K562 (cell line): ENCODE data around the gene PDGFA. TPM values are rescaled to one million over a fixed set of nuclear protein-coding genes. Genes with fewer than 3 reads are reported as not detected.
A peak's percentile ranks its signal among the peaks of the same experiment; 100 is the strongest.

Experiments used
- BHLHE40 ChIP-seq: IDR thresholded peaks from 2 replicates; pipeline ENCODE4 v1.6.1; 2011; ENCODE audit warnings: low read length, improper control_type of control experiment
- CHD4 ChIP-seq: fragments of 200-600 bp; sonication (generic); IDR thresholded peaks from 3 replicates; pipeline ENCODE4 v1.6.1; 2012; ENCODE audit warnings: low read depth, mild to moderate bottlenecking, mixed read lengths, low read length, inconsistent platforms; ENCODE audit not compliant: insufficient read depth, insufficient replicate concordance, poor library complexity, severe bottlenecking
- GATAD2A ChIP-seq: fragments of 450-650 bp; IDR thresholded peaks from 2 replicates; pipeline ENCODE4 v1.6.1; 2017
- MCM7 ChIP-seq, 2 experiments: fragments of 450-650 bp; IDR thresholded peaks; 2 replicates each; pipeline ENCODE4 v1.6.1; 2016 to 2018
- MTA1 ChIP-seq: fragments of 450-650 bp; IDR thresholded peaks from 2 replicates; pipeline ENCODE4 v1.6.1; 2017; ENCODE audit warnings: borderline replicate concordance
- PTRF ChIP-seq: fragments of 450-650 bp; IDR thresholded peaks from 2 replicates; pipeline ENCODE4 v1.6.1; 2016; ENCODE audit warnings: mild to moderate bottlenecking, missing genetic modification characterization, missing compliant biosample characterization
- RBM15 ChIP-seq: fragments of 200-400 bp; formaldehyde crosslinking; IDR thresholded peaks from 2 replicates; pipeline ENCODE4 v1.6.1; 2018; ENCODE audit warnings: mild to moderate bottlenecking, low read length, moderate library complexity; ENCODE audit not compliant: insufficient read depth
- TSC22D4 ChIP-seq: fragments of 450-650 bp; IDR thresholded peaks from 2 replicates; pipeline ENCODE4 v1.6.1; 2016; ENCODE audit warnings: missing genetic modification characterization, missing biosample characterization, control low read depth
- YY1 ChIP-seq, 3 experiments: IDR thresholded peaks; 2 replicates each; pipeline ENCODE4 v1.6.1; 2011; ENCODE audit warnings: low read length in 2 of 3, mild to moderate bottlenecking in 2 of 3, moderate library complexity in 2 of 3, borderline replicate concordance in 1 of 3, control low read depth in 1 of 3, low read depth in 1 of 3; ENCODE audit not compliant: insufficient read depth in 3 of 3, insufficient replicate concordance in 2 of 3, control insufficient read depth in 1 of 3, insufficient read length in 1 of 3; ENCODE audit errors: extremely low read depth in 1 of 3
- ZC3H8 ChIP-seq: fragments of 450-650 bp; IDR thresholded peaks from 2 replicates; pipeline ENCODE4 v1.6.1; 2017
- ZNF121 ChIP-seq: sonication (generic); formaldehyde crosslinking; conservative IDR thresholded peaks from 2 replicates; pipeline ENCODE4 v1.8.0; 2022; ENCODE audit warnings: missing genetic modification reagents
- ZNF24 ChIP-seq: fragments of 450-650 bp; IDR thresholded peaks from 2 replicates; pipeline ENCODE4 v1.6.1; 2016
- ZNF589 ChIP-seq: fragments of 200-800 bp; sonication (Bioruptor generic); IDR thresholded peaks from 2 replicates; pipeline ENCODE4 v1.6.1; 2016; ENCODE audit warnings: low read depth, missing genetic modification characterization, missing compliant biosample characterization
- ZNF707 ChIP-seq: fragments of 250-450 bp; sonication (Bioruptor Pico); conservative IDR thresholded peaks from 2 replicates; pipeline ENCODE4 v1.8.0; 2022; ENCODE audit warnings: inconsistent platforms, mild to moderate bottlenecking, moderate library complexity
- ZZZ3 ChIP-seq: fragments of 450-650 bp; IDR thresholded peaks from 2 replicates; pipeline ENCODE4 v1.6.1; 2016; ENCODE audit warnings: antibody characterized with exemption, mild to moderate bottlenecking, moderate library complexity
- polyA plus RNA-seq, 8 experiments: library from polyadenylated mRNA; depleted of rRNA in 4 of 8; stranded (reverse) in 5 of 8; unstranded in 3 of 8; fragments of >200 nt; fragmentation: Nextera tagmentation in 2 of 8; fragmentation: Illumina TruSeq in 1 of 8; extraction: Ambion mirVana in 2 of 8; extraction: Trizol in 1 of 8; gene quantifications; 2 replicates each; pipeline versions ENCODE4 v1.2.1 to v1.2.3, GENCODE V29; 2011 to 2014; ENCODE audit warnings: inconsistent platforms in 1 of 8, missing spikeins in 1 of 8
- total RNA-seq, 7 experiments: library from RNA; depleted of rRNA in 6 of 7; stranded (reverse); fragments of >200 nt in 6 of 7; fragmentation: Illumina TruSeq in 2 of 7; extraction: Trizol in 2 of 7; gene quantifications; 2 replicates each; pipeline versions ENCODE4 v1.2.1 to v1.2.3, GENCODE V29; 2011 to 2021; ENCODE audit warnings: low replicate concordance in 1 of 7
- TF ChIP-seq, protein P1 (sequence below): sonication (generic); formaldehyde crosslinking; IDR thresholded peaks from 2 replicates; pipeline ENCODE4 v1.8.1; 2022; ENCODE audit warnings: missing genetic modification reagents
- TF ChIP-seq, protein P2 (sequence below): conservative IDR thresholded peaks from 2 replicates; pipeline ENCODE4 v1.6.1; 2011; ENCODE audit warnings: low read depth, mild to moderate bottlenecking, low read length; ENCODE audit not compliant: control insufficient read depth
- TF ChIP-seq, protein P3 (sequence below), 2 experiments: fragments of 450-650 bp in 1 of 2; sonication (generic) in 1 of 2; formaldehyde crosslinking; conservative IDR thresholded peaks; 2 replicates each; pipeline versions ENCODE4 v1.4.0 to v1.8.1; 2020 to 2022; ENCODE audit warnings: mild to moderate bottlenecking in 1 of 2, missing genetic modification reagents in 1 of 2
- TF ChIP-seq, protein P4 (sequence below): fragments of 200-800 bp; sonication (Bioruptor generic); IDR thresholded peaks from 2 replicates; pipeline ENCODE4 v1.6.1; 2016; ENCODE audit warnings: missing genetic modification characterization, missing compliant biosample characterization

PDGFA gene
- total and polyA plus RNA-seq, 9 of the 15 experiments (the other 6 are each of a cell fraction or from before 2014, with no cell fraction given): 2.5 to 10.2 (median 4.6) TPM

DNA sequence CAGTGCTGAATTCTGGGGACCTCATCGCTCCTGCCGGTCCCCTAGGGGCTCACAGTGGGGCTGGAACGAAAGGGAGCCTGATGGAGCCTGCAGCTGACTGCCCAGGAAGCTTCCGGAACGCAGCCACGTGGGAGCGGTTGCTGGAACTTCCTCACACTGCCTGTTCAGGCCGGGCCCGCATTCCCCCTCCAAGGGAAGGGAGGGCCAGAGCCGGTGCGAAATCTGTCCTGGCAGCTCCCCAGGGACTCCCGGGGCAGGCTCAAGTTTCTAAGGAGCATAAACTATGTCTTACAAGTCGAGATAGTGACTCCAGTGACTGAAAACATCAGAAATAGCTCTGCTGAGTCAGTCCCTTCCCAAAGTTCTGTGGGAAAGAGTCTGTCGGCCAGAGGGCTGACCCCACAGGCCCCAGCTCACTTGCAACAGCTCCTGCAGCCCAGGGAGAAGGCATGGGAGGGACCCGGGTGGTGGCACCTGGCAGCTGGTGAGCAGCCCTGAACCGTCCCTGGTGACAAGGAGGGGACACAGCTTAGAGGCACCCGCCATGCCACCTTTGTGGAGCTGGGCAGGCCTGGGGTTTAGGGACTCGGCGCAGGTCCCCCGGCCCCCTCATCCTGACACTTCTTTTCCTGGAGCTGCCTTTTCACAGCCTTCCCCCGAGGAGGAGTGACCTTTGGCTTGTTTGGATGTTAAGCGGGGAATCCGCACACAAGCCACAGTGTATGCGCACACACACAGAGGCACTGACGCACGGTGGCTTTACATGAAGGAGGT lies 47.6 kb downstream of the PDGFA start (continued):
- TF ChIP-seq, protein P1, sequence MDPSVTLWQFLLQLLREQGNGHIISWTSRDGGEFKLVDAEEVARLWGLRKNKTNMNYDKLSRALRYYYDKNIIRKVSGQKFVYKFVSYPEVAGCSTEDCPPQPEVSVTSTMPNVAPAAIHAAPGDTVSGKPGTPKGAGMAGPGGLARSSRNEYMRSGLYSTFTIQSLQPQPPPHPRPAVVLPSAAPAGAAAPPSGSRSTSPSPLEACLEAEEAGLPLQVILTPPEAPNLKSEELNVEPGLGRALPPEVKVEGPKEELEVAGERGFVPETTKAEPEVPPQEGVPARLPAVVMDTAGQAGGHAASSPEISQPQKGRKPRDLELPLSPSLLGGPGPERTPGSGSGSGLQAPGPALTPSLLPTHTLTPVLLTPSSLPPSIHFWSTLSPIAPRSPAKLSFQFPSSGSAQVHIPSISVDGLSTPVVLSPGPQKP: no peak
- TF ChIP-seq, protein P2, sequence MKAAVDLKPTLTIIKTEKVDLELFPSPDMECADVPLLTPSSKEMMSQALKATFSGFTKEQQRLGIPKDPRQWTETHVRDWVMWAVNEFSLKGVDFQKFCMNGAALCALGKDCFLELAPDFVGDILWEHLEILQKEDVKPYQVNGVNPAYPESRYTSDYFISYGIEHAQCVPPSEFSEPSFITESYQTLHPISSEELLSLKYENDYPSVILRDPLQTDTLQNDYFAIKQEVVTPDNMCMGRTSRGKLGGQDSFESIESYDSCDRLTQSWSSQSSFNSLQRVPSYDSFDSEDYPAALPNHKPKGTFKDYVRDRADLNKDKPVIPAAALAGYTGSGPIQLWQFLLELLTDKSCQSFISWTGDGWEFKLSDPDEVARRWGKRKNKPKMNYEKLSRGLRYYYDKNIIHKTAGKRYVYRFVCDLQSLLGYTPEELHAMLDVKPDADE: peak; percentile 38; the same call in 1 of the 2 replicates
- TF ChIP-seq ZNF24 (no peak), PTRF (tag) (no peak), YY1 (IDR thresholded peaks at IDR 0.05; ENCODE audit: borderline replicate concordance in 1 of 3, control insufficient read depth in 1 of 3, extremely low read depth in 1 of 3, insufficient read depth in 3 of 3, insufficient read length in 1 of 3, insufficient replicate concordance in 2 of 3, low read depth in 1 of 3, low read length in 2 of 3) (no peak), ZZZ3 (no peak), ZNF589 (peak; percentile 69; the same call in 1 of the 2 replicates), GATAD2A (no peak), MTA1 (no peak), TSC22D4 (no peak), ZC3H8 (no peak), MCM7 (IDR thresholded peaks at IDR 0.05) (no peak), CHD4 (no peak), RBM15 (no peak), ZNF707 (no peak), ZNF121 (CRISPR knock-in tag) (no peak), BHLHE40 (0 out of 2 replicates have a peak, but pooled peaks have one; percentile 9)
- TF ChIP-seq, protein P3, sequence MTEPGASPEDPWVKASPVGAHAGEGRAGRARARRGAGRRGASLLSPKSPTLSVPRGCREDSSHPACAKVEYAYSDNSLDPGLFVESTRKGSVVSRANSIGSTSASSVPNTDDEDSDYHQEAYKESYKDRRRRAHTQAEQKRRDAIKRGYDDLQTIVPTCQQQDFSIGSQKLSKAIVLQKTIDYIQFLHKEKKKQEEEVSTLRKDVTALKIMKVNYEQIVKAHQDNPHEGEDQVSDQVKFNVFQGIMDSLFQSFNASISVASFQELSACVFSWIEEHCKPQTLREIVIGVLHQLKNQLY (CRISPR knock-in tag; conservative IDR thresholded peaks at IDR 0.05): no peak
- TF ChIP-seq, protein P4, sequence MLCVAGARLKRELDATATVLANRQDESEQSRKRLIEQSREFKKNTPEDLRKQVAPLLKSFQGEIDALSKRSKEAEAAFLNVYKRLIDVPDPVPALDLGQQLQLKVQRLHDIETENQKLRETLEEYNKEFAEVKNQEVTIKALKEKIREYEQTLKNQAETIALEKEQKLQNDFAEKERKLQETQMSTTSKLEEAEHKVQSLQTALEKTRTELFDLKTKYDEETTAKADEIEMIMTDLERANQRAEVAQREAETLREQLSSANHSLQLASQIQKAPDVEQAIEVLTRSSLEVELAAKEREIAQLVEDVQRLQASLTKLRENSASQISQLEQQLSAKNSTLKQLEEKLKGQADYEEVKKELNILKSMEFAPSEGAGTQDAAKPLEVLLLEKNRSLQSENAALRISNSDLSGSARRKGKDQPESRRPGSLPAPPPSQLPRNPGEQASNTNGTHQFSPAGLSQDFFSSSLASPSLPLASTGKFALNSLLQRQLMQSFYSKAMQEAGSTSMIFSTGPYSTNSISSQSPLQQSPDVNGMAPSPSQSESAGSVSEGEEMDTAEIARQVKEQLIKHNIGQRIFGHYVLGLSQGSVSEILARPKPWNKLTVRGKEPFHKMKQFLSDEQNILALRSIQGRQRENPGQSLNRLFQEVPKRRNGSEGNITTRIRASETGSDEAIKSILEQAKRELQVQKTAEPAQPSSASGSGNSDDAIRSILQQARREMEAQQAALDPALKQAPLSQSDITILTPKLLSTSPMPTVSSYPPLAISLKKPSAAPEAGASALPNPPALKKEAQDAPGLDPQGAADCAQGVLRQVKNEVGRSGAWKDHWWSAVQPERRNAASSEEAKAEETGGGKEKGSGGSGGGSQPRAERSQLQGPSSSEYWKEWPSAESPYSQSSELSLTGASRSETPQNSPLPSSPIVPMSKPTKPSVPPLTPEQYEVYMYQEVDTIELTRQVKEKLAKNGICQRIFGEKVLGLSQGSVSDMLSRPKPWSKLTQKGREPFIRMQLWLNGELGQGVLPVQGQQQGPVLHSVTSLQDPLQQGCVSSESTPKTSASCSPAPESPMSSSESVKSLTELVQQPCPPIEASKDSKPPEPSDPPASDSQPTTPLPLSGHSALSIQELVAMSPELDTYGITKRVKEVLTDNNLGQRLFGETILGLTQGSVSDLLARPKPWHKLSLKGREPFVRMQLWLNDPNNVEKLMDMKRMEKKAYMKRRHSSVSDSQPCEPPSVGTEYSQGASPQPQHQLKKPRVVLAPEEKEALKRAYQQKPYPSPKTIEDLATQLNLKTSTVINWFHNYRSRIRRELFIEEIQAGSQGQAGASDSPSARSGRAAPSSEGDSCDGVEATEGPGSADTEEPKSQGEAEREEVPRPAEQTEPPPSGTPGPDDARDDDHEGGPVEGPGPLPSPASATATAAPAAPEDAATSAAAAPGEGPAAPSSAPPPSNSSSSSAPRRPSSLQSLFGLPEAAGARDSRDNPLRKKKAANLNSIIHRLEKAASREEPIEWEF: no peak
